HepG2 (cell line): ENCODE data around the gene NKD1.

Experiments used
- POLR2A ChIP-seq, 2 experiments: IDR thresholded peaks; 2 replicates each; pipeline ENCODE4 v1.6.1; 2011; ENCODE audit warnings: low read depth in 2 of 2, low read length in 2 of 2, mild to moderate bottlenecking in 1 of 2, moderate library complexity in 1 of 2; ENCODE audit not compliant: insufficient read depth in 1 of 2
- RBM22 ChIP-seq: fragments of 200-400 bp; formaldehyde crosslinking; optimal IDR thresholded peaks from 2 replicates; pipeline ENCODE3; 2017; ENCODE audit warnings: mild to moderate bottlenecking, low read length, moderate library complexity
- ZNF639 ChIP-seq: conservative IDR thresholded peaks from 2 replicates; pipeline ENCODE4 v1.6.1; 2018; ENCODE audit warnings: missing genetic modification reagents

GRCh38 chr16:50611332-50611934, 63.2 kb downstream of the NKD1 start:
- TF ChIP-seq ZNF639 (CRISPR knock-in tag) (no peak), RBM22 (peak; percentile 88), POLR2A (IDR thresholded peaks at IDR 0.05; ENCODE audit: insufficient read depth in 1 of 2, low read depth in 2 of 2, low read length in 2 of 2) (no peak; a peak in 1 of 4 replicates)
